Glutamatergic neuron (in vitro differentiated cells): ENCODE data around the gene TEX48. TPM values are rescaled to one million over a fixed set of nuclear protein-coding genes. Genes with fewer than 3 reads are reported as not detected.

Experiments
- DNase-seq: peaks from one replicate; pipeline ENCODE4 v3.0.0; 2022
- H3K27ac Mint-ChIP-seq: one replicate; pipeline ENCODE4 v1.8.0; 2020; ENCODE audit warnings: mild to moderate bottlenecking, mixed read lengths, inconsistent platforms; ENCODE audit not compliant: unreplicated experiment
- H3K27me3 Mint-ChIP-seq: one replicate; pipeline ENCODE4 v1.8.0; 2020; ENCODE audit warnings: mild to moderate bottlenecking, moderate library complexity, mixed read lengths, inconsistent platforms; ENCODE audit not compliant: unreplicated experiment
- H3K36me3 Mint-ChIP-seq: one replicate; pipeline ENCODE4 v1.8.0; 2020; ENCODE audit warnings: mild to moderate bottlenecking, mixed read lengths, inconsistent platforms; ENCODE audit not compliant: unreplicated experiment
- H3K4me1 Mint-ChIP-seq: one replicate; pipeline ENCODE4 v1.8.0; 2020; ENCODE audit warnings: mild to moderate bottlenecking, low read depth, mixed read lengths, inconsistent platforms; ENCODE audit not compliant: unreplicated experiment
- H3K4me3 Mint-ChIP-seq: one replicate; pipeline ENCODE4 v1.8.0; 2020; ENCODE audit warnings: mild to moderate bottlenecking, mixed read lengths, inconsistent platforms; ENCODE audit not compliant: unreplicated experiment
- H3K9me3 Mint-ChIP-seq: one replicate; pipeline ENCODE4 v1.8.0; 2020; ENCODE audit warnings: mild to moderate bottlenecking, moderate library complexity, mixed read lengths, inconsistent platforms; ENCODE audit not compliant: unreplicated experiment
- CTCF ChIP-seq: fragments of 200-600 bp; sonication (generic); IDR thresholded peaks from one replicate; pipeline ENCODE4 v1.5.0; 2021; ENCODE audit not compliant: partially characterized antibody, unreplicated experiment
- total RNA-seq: library from RNA; stranded (reverse); fragmentation: NEBNext Ultra II Directional; extraction: Animal tissue kit (Norgen Biotek cat#: 25700); gene quantifications from one replicate; pipeline ENCODE4 v1.2.1, GENCODE V29; 2021; ENCODE audit not compliant: unreplicated experiment

The TEX48 gene
- total RNA-seq, 1 donor from 2014 or later, result not detected

- H3K4me1 Mint-ChIP-seq, result no peaks in the 10 kb centered on the region
- DNase-seq, result no peak
- no peak overlapping the region for H3K4me3 Mint-ChIP-seq
- no peak overlapping the region for H3K27ac Mint-ChIP-seq
- H3K9me3 Mint-ChIP-seq, result no peaks in the 10 kb centered on the region
- TF ChIP-seq CTCF, result no peak
- peaks cover 2% of the 10 kb centered on the region for H3K27me3 Mint-ChIP-seq
- H3K36me3 Mint-ChIP-seq, result peaks cover 6% of the 10 kb centered on the region
Observed at GRCh38 chr9:114671605-114672004, 10.4 kb downstream of the TEX48 start.

GRCh38 chr9:114669961-114670360 is 12.0 kb downstream of the TEX48 start:
- DNase-seq, result no peak
- TF ChIP-seq CTCF, result no peak
- Mint-ChIP-seq H3K36me3 (peaks cover 6% of the 10 kb centered on the region), H3K4me3 (no peak overlapping the region), H3K9me3 (no peaks in the 10 kb centered on the region), H3K4me1 (no peaks in the 10 kb centered on the region), H3K27me3 (peaks cover 2% of the 10 kb centered on the region), H3K27ac (no peak overlapping the region)

- Mint-ChIP-seq H3K4me3 (no peak overlapping the region), H3K4me1 (no peaks in the 10 kb centered on the region), H3K27me3 (peaks cover 2% of the 10 kb centered on the region), H3K36me3 (peaks cover 6% of the 10 kb centered on the region), H3K9me3 (no peaks in the 10 kb centered on the region), H3K27ac (no peak overlapping the region)
- DNase-seq, result no peak
- no peak for TF ChIP-seq CTCF
Observed at GRCh38 chr9:114668146-114668545, 13.8 kb downstream of the TEX48 start.

GRCh38 chr9:114666851-114667250 is 15.1 kb downstream of the TEX48 start:
- Mint-ChIP-seq H3K27me3 (peaks cover 2% of the 10 kb centered on the region), H3K27ac (no peak overlapping the region), H3K4me3 (no peak overlapping the region), H3K9me3 (no peaks in the 10 kb centered on the region), H3K4me1 (no peaks in the 10 kb centered on the region), H3K36me3 (peaks cover 6% of the 10 kb centered on the region)
- no peak for TF ChIP-seq CTCF
- no peak for DNase-seq

- peaks cover 6% of the 10 kb centered on the region for H3K36me3 Mint-ChIP-seq
- no peak overlapping the region for H3K4me3 Mint-ChIP-seq
- no peaks in the 10 kb centered on the region for H3K4me1 Mint-ChIP-seq
- H3K9me3 Mint-ChIP-seq, result no peaks in the 10 kb centered on the region
- peaks cover 2% of the 10 kb centered on the region for H3K27me3 Mint-ChIP-seq
- no peak for DNase-seq
- no peak overlapping the region for H3K27ac Mint-ChIP-seq
- no peak for TF ChIP-seq CTCF
Observed at GRCh38 chr9:114666401-114666800, 15.6 kb downstream of the TEX48 start.
